Neuronal stem cell (in vitro differentiated cells): ENCODE results near the gene ACADS.

Source experiments
- DNase-seq: peaks from one replicate; pipeline ENCODE4 v3.0.0-alpha.2; 2013; ENCODE audit warnings: low spot score
- H2AFZ ChIP-seq: one replicate; pipeline ENCODE4 v1.6.1; 2013; ENCODE audit warnings: mild to moderate bottlenecking, low read length, inconsistent platforms
- H2AK5ac ChIP-seq: 2 replicates; pipeline ENCODE4 v1.6.1; 2013; ENCODE audit warnings: low read depth, mild to moderate bottlenecking, inconsistent platforms, low read length, moderate library complexity, mixed read lengths
- H2BK120ac ChIP-seq: 2 replicates; pipeline ENCODE4 v1.6.1; 2013; ENCODE audit warnings: low read depth, mild to moderate bottlenecking, inconsistent platforms, low read length, moderate library complexity, mixed read lengths
- H2BK12ac ChIP-seq: one replicate; pipeline ENCODE4 v1.6.1; 2013; ENCODE audit warnings: low read length, inconsistent platforms
- H2BK15ac ChIP-seq: 2 replicates; pipeline ENCODE4 v1.6.1; 2013; ENCODE audit warnings: mild to moderate bottlenecking, low read length, inconsistent platforms, mixed read lengths
- H2BK5ac ChIP-seq: one replicate; pipeline ENCODE4 v1.6.1; 2013; ENCODE audit warnings: inconsistent platforms, mild to moderate bottlenecking, low read length, moderate library complexity
- H3K14ac ChIP-seq: one replicate; pipeline ENCODE4 v1.6.1; 2013; ENCODE audit warnings: low read length, inconsistent platforms
- H3K18ac ChIP-seq: 2 replicates; pipeline ENCODE4 v1.6.1; 2013; ENCODE audit warnings: low read length, inconsistent platforms
- H3K23ac ChIP-seq: 2 replicates; pipeline ENCODE4 v1.6.1; 2013; ENCODE audit warnings: low read depth, mild to moderate bottlenecking, mixed read lengths, low read length, inconsistent platforms; ENCODE audit not compliant: poor library complexity
- H3K27ac ChIP-seq: replicated peaks from 3 replicates; pipeline ENCODE4 v1.5.1; 2013; ENCODE audit warnings: low read length, inconsistent platforms
- H3K27me3 ChIP-seq, 3 experiments: 2 replicates each; pipeline ENCODE4 v1.6.1; 2013; ENCODE audit warnings: low read length in 3 of 3, mild to moderate bottlenecking in 2 of 3, inconsistent platforms in 1 of 3, low read depth in 1 of 3, mixed read lengths in 1 of 3, moderate library complexity in 1 of 3; ENCODE audit not compliant: control insufficient read depth in 3 of 3, insufficient read depth in 3 of 3
- H3K36me3 ChIP-seq, 2 donors: replicated peaks in 1 of 2; 2 replicates each; pipeline ENCODE4 v1.6.1; 2013; ENCODE audit warnings: low read length in 2 of 2; ENCODE audit not compliant: control insufficient read depth in 2 of 2, insufficient read depth in 2 of 2
- H3K4ac ChIP-seq: 2 replicates; pipeline ENCODE4 v1.6.1; 2013; ENCODE audit warnings: inconsistent platforms, mild to moderate bottlenecking, low read length, moderate library complexity
- H3K4me1 ChIP-seq, 2 donors: 1 replicate in 1 of 2; 2 replicates in 1 of 2; pipeline ENCODE4 v1.6.1; 2013; ENCODE audit warnings: low read length in 2 of 2, low read depth in 1 of 2; ENCODE audit not compliant: control insufficient read depth in 2 of 2, insufficient read depth in 1 of 2
- H3K4me2 ChIP-seq: one replicate; pipeline ENCODE4 v1.6.1; 2013; ENCODE audit warnings: mild to moderate bottlenecking, low read length, inconsistent platforms; ENCODE audit not compliant: insufficient read depth, poor library complexity, severe bottlenecking
- H3K4me3 ChIP-seq, 2 donors: 2 replicates each; pipeline ENCODE4 v1.5.1; 2013; ENCODE audit warnings: low read length in 2 of 2, mild to moderate bottlenecking in 2 of 2, inconsistent platforms in 1 of 2, moderate library complexity in 1 of 2
- H3K79me1 ChIP-seq: one replicate; pipeline ENCODE4 v1.6.1; 2013; ENCODE audit warnings: low read depth, mild to moderate bottlenecking, inconsistent platforms, low read length, moderate library complexity
- H3K9ac ChIP-seq: one replicate; pipeline ENCODE4 v1.6.1; 2013; ENCODE audit warnings: mild to moderate bottlenecking, low read depth, low read length, inconsistent platforms; ENCODE audit not compliant: poor library complexity
- H3K9me3 ChIP-seq, 2 donors: replicated peaks in 1 of 2; 2 replicates each; pipeline versions ENCODE3 to v1.6.1; 2013; ENCODE audit warnings: low read length in 2 of 2, mild to moderate bottlenecking in 2 of 2, inconsistent platforms in 1 of 2, low read depth in 1 of 2, mixed read lengths in 1 of 2, moderate library complexity in 1 of 2; ENCODE audit not compliant: control insufficient read depth in 2 of 2, insufficient read depth in 1 of 2
- H4K8ac ChIP-seq: one replicate; pipeline ENCODE4 v1.6.1; 2013; ENCODE audit warnings: low read depth, mild to moderate bottlenecking, inconsistent platforms, low read length, moderate library complexity
- H4K91ac ChIP-seq: one replicate; pipeline ENCODE4 v1.6.1; 2013; ENCODE audit warnings: low read length, low read depth, mild to moderate bottlenecking, inconsistent platforms; ENCODE audit not compliant: poor library complexity
- WGBS, 2 donors: extraction: QIAGEN DNeasy Blood & Tissue Kit; methylation state at CpG; one replicate each; pipeline ENCODE4 v1.1.7; 2013; ENCODE audit warnings: missing lambda C conversion rate in 2 of 2, mixed read lengths in 1 of 2; ENCODE audit not compliant: insufficient read length in 2 of 2, insufficient replicate concordance in 1 of 2; ENCODE audit errors: extremely low coverage in 2 of 2; 5-methylcytosine and 5-hydroxymethylcytosine counted together

ACADS gene

DNA sequence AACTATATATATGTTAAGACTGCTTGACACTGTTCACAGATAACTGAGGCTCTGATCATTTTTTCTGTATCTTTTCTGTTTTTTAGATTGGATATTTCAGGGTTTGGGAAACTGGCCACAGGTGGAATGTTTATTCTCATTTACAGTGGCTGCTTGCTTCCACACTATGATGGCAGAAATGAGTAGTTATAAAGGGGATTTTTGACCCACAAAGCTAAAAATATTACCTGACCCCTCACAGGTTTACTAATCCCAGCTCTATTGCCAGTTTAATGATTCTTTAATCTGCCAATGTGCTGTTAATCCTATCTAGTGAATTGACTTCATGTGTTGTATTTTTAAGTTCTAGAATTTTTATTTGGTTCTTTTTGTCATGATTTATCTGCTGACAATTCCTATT lies 29.6 kb downstream of the ACADS start:
- H3K4me3 ChIP-seq: no peak overlapping the region
- peaks cover 0 to 3% of the 10 kb centered on the region in 2 donors for H3K4me1 ChIP-seq

DNA sequence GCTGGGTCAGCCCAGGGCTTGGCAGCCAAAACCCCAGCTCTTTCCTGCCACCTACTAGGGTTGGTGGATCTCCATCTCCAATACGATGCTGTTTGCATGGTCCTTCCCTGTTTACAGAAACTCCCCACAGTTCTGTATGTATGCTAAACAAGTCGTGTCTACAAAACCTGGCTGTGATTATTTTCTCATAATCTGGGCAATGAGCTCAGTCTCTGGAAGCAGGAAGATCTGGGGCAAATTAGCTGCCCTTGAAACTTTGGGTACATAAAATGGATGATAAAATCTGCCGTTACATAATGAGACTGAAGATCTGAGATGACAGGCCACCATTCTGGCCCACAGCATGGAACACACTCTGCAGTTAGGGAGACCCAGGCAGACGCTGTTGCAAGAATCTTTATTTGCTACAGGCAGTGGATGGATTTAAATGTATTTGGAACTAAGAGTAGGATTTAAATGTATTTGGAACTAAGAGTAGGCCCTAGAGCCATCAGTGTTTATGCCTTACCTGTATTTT lies 31.7 kb downstream of the ACADS start:
- Histone ChIP-seq H2BK5ac (no peak overlapping the region), H2AFZ (no peak overlapping the region), H3K4ac (no peak overlapping the region), H3K9ac (no peak overlapping the region), H3K18ac (no peak overlapping the region), H3K4me2 (no peak overlapping the region), H4K91ac (no peak overlapping the region), H3K4me3 (no peak overlapping the region), H3K14ac (no peak overlapping the region), H2AK5ac (no peak overlapping the region), H3K9me3 (no peaks in the 10 kb centered on the region), H3K27ac (no peak overlapping the region), H2BK12ac (no peak overlapping the region), H3K23ac (no peak overlapping the region), H3K27me3 (no peaks in the 10 kb centered on the region), H3K36me3 (peaks cover 6 to 26% of the 10 kb centered on the region in 2 donors), H3K4me1 (peaks cover 4 to 5% of the 10 kb centered on the region in 2 donors), H4K8ac (no peak overlapping the region), H3K79me1 (no peaks in the 10 kb centered on the region), H2BK120ac (no peak overlapping the region), H2BK15ac (no peak overlapping the region)
- no CpG with 5 or more reads among the region's 4 CpGs for WGBS, 2 donors
- no peak for DNase-seq

More for the DNA sequence above, 29.6 kb downstream of the ACADS start:
- no peak overlapping the region for H2BK120ac ChIP-seq
- no peaks in the 10 kb centered on the region for H3K79me1 ChIP-seq
- no peak overlapping the region for H3K9ac ChIP-seq
- no peak overlapping the region for H4K8ac ChIP-seq
- H3K14ac ChIP-seq: no peak overlapping the region
- H3K4ac ChIP-seq: no peak overlapping the region
- DNase-seq: no peak
- H3K27me3 ChIP-seq: no peaks in the 10 kb centered on the region
- no peaks in the 10 kb centered on the region for H3K9me3 ChIP-seq
- no peak overlapping the region for H2BK5ac ChIP-seq
- no peak overlapping the region for H4K91ac ChIP-seq
- no peak overlapping the region for H3K23ac ChIP-seq
- H2AK5ac ChIP-seq: no peak overlapping the region
- H2AFZ ChIP-seq: no peak overlapping the region
- H3K18ac ChIP-seq: no peak overlapping the region
- no peak overlapping the region for H2BK15ac ChIP-seq
- no peak overlapping the region for H2BK12ac ChIP-seq
- H3K27ac ChIP-seq: no peak overlapping the region
- H3K4me2 ChIP-seq: no peak overlapping the region
- H3K36me3 ChIP-seq: peaks cover 2 to 6% of the 10 kb centered on the region in 2 donors

DNA sequence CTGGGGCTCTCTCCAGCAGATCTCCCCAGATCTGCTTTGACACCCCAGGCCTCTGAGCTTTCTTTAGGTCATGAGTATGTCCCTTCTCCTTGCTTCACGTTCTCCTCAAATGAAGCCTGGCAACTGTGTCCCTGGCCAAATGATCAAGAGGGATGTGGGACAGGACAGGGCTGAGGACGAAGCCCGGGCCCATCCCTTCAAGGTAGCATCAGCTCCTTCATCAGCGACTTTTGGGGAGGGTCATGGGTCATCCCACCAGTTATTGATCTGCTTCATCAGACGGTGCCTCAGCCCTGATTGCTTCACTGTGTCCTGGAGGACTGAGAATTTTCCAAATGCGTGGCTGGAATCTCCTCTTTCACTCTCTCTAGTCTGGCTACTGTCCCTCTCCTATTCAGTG lies 32.3 kb downstream of the ACADS start:
- no peaks in the 10 kb centered on the region for H3K79me1 ChIP-seq
- H3K18ac ChIP-seq: no peak overlapping the region
- no peaks in the 10 kb centered on the region for H3K27me3 ChIP-seq
- H2BK15ac ChIP-seq: no peak overlapping the region
- H3K14ac ChIP-seq: no peak overlapping the region
- H3K27ac ChIP-seq: no peak overlapping the region
- H2BK120ac ChIP-seq: no peak overlapping the region
- H3K4ac ChIP-seq: no peak overlapping the region
- no peaks in the 10 kb centered on the region for H3K9me3 ChIP-seq
- WGBS, 2 donors: no CpG with 5 or more reads among the region's 6 CpGs
- H3K4me3 ChIP-seq: no peak overlapping the region
- peaks cover 5% of the 10 kb centered on the region in 2 donors for H3K4me1 ChIP-seq
- no peak overlapping the region for H4K8ac ChIP-seq
- no peak overlapping the region for H2AK5ac ChIP-seq
- no peak overlapping the region for H3K23ac ChIP-seq
- no peak overlapping the region for H3K4me2 ChIP-seq
- no peak overlapping the region for H2AFZ ChIP-seq
- DNase-seq: no peak
- H3K36me3 ChIP-seq: peaks cover 6 to 32% of the 10 kb centered on the region in 2 donors
- no peak overlapping the region for H2BK5ac ChIP-seq
- H4K91ac ChIP-seq: no peak overlapping the region
- H3K9ac ChIP-seq: no peak overlapping the region
- no peak overlapping the region for H2BK12ac ChIP-seq

DNA sequence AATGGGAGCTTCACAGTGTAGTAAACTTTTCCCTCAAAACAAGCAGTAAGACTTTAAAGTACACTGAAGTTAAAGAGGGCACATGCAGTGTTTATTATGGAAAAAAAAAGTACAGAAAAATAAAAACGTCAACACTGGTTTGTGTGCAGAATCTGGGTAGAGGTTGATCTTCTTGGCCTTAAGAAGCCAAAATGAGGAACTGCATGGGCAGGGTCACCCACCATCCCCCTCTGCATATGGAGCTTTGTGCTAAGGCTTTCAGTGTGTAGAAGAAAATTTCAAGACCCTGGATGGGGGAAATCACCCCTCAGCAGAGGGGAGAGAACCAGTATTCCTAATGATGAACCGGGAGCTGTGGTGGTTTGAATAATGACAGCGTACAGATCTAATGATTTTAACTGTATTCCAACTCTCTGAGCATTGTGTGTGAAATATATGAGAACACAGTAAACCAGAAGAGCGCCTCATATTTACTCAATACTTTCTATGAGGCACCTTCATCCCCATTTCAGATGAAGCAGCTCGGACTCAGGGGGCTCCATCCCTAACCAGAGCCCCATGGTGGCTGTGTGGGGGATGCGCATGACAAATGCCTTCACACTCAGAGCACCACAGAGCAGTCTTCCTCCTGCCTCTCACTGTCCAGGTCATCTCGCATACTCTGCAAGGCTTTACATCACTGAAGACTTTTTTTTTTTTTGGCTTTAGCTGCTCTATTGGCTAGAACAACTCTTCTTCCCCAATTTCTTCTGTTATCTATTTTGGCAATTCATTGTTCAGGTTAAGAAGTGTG lies 33.4 kb downstream of the ACADS start:
- WGBS, 2 donors: no CpG with 5 or more reads among the region's 7 CpGs
- Histone ChIP-seq H3K27ac (no peak overlapping the region), H3K9me3 (no peaks in the 10 kb centered on the region), H3K4me3 (no peak overlapping the region), H3K36me3 (peaks cover 8 to 43% of the 10 kb centered on the region in 2 donors), H3K4ac (no peak overlapping the region), H3K27me3 (no peaks in the 10 kb centered on the region), H2AFZ (no peak overlapping the region), H3K14ac (no peak overlapping the region), H4K8ac (no peak overlapping the region), H3K9ac (no peak overlapping the region), H2AK5ac (no peak overlapping the region), H3K18ac (no peak overlapping the region), H4K91ac (no peak overlapping the region), H3K79me1 (no peaks in the 10 kb centered on the region), H2BK120ac (no peak overlapping the region), H3K4me1 (peaks cover 5 to 9% of the 10 kb centered on the region in 2 donors), H3K23ac (no peak overlapping the region), H2BK5ac (no peak overlapping the region), H3K4me2 (no peak overlapping the region), H2BK15ac (no peak overlapping the region), H2BK12ac (no peak overlapping the region)
- no peak for DNase-seq
